GM12878 (cell line): Measurements from ENCODE around the gene PRR35. TPM values are rescaled to one million over a fixed set of nuclear protein-coding genes. Genes with fewer than 3 reads are reported as not detected.

ENCODE experiments used
- ATAC-seq: fragments of 200-7000 bp; cut with Tn5 transposase; 3 replicates; pipeline ENCODE4 v1.9.1; 2020; ENCODE audit warnings: mild to moderate bottlenecking, moderate library complexity
- BruUV-seq: library from RNA; stranded (reverse); fragments of 400-500 nt; replicated peaks from 2 replicates; lab custom pipeline; 2021; lab: Mats Ljungman, UMichigan
- CTCF ChIA-PET: fragments of 300-600 bp; sonication (Branson Sonifier 250); formaldehyde crosslinking; extraction: SDS; loops from one replicate; lab custom pipeline; 2021; ENCODE audit warnings: inconsistent platforms; lab: Yijun Ruan, JAX
- POLR2A ChIA-PET: fragments of 350-600 bp; formaldehyde crosslinking; extraction: SDS; loops from one replicate; lab custom pipeline; 2021; ENCODE audit warnings: inconsistent platforms; lab: Charles Lee
- RAD21 ChIA-PET: fragments of 300-600 bp; sonication (Branson Sonifier 250); formaldehyde crosslinking; loops from one replicate; lab custom pipeline; 2023; ENCODE audit warnings: antibody characterized with exemption; ENCODE audit not compliant: unreplicated experiment; lab: Charles Lee
- SMC1A ChIA-PET: fragments of 300-600 bp; sonication (Branson Sonifier 250); formaldehyde crosslinking; loops from one replicate; lab custom pipeline; 2023; ENCODE audit not compliant: unreplicated experiment, uncharacterized antibody; lab: Charles Lee
- DNase-seq: peaks from one replicate; pipeline ENCODE4 v3.0.0-alpha.2; 2011; ENCODE audit warnings: low read depth, low spot score
- FAIRE-seq: peaks from 3 replicates; lab custom pipeline; 2011; peaks lifted over from hg19 to GRCh38; lab: Jason Lieb, UNC
- H2AFZ ChIP-seq: 2 replicates; pipeline ENCODE4 v1.6.0; 2011; ENCODE audit warnings: low read depth, low read length, control low read depth; ENCODE audit not compliant: control insufficient read depth
- H3K27ac ChIP-seq: 2 replicates; pipeline ENCODE4 v1.5.1; 2011; ENCODE audit warnings: control low read depth; ENCODE audit not compliant: control insufficient read depth, insufficient read depth
- H3K27me3 ChIP-seq, 2 experiments: replicated peaks in 1 of 2; 2 replicates each; pipeline versions ENCODE4 v1.6.0 to v1.6.1; 2011; ENCODE audit warnings: low read length in 1 of 2; ENCODE audit not compliant: control insufficient read depth in 2 of 2, insufficient read depth in 2 of 2
- H3K36me3 ChIP-seq, 2 experiments: 2 replicates each; pipeline ENCODE4 v1.5.1; 2011; ENCODE audit warnings: low read length in 1 of 2; ENCODE audit not compliant: control insufficient read depth in 2 of 2, insufficient read depth in 2 of 2
- H3K4me1 ChIP-seq: 2 replicates; pipeline ENCODE4 v1.6.1; 2011; ENCODE audit warnings: mild to moderate bottlenecking, low read length, moderate library complexity, mixed read lengths; ENCODE audit not compliant: control insufficient read depth, insufficient read depth
- H3K4me2 ChIP-seq: 2 replicates; pipeline ENCODE4 v1.6.0; 2011; ENCODE audit warnings: control low read depth; ENCODE audit not compliant: control insufficient read depth, insufficient read depth
- H3K4me3 ChIP-seq: fragments of 200-600 bp; sonication (generic); 2 replicates; pipeline ENCODE4 v1.5.1; 2016
- H3K79me2 ChIP-seq: 2 replicates; pipeline ENCODE4 v1.6.0; 2011; ENCODE audit warnings: low read length; ENCODE audit not compliant: control insufficient read depth, insufficient read depth
- H3K9ac ChIP-seq: 2 replicates; pipeline ENCODE4 v1.8.0; 2011; ENCODE audit warnings: low read length, control low read depth, mixed read lengths; ENCODE audit not compliant: control insufficient read depth, insufficient read depth
- H3K9me3 ChIP-seq: replicated peaks from 3 replicates; pipeline ENCODE4 v1.5.1; 2011; ENCODE audit warnings: mild to moderate bottlenecking, low read length; ENCODE audit not compliant: control insufficient read depth, insufficient read depth
- H4K20me1 ChIP-seq: 2 replicates; pipeline ENCODE4 v1.6.0; 2011; ENCODE audit not compliant: control insufficient read depth, insufficient read depth
- ATF2 ChIP-seq: IDR thresholded peaks from 2 replicates; pipeline ENCODE4 v1.6.1; 2012; ENCODE audit warnings: low read length, inconsistent platforms
- EP300 ChIP-seq, 2 experiments: fragments of 150-350 bp in 1 of 2; IDR thresholded peaks; 2 replicates each; pipeline ENCODE4 v1.6.1; 2011 to 2012; ENCODE audit warnings: low read depth in 2 of 2, low read length in 2 of 2, borderline replicate concordance in 1 of 2, improper control_type of control experiment in 1 of 2, inconsistent platforms in 1 of 2; ENCODE audit not compliant: control insufficient read depth in 1 of 2
- ESRRA ChIP-seq: IDR thresholded peaks from 2 replicates; pipeline ENCODE4 v1.6.1; 2012; ENCODE audit warnings: mild to moderate bottlenecking, low read length, improper control_type of control experiment
- HDGF ChIP-seq: fragments of 450-650 bp; IDR thresholded peaks from 2 replicates; pipeline ENCODE4 v1.6.1; 2016; ENCODE audit warnings: antibody characterized with exemption
- MAX ChIP-seq: IDR thresholded peaks from 2 replicates; pipeline ENCODE4 v1.6.1; 2012; ENCODE audit warnings: low read depth, low read length, improper control_type of control experiment
- POLR2A ChIP-seq: IDR thresholded peaks from 2 replicates; pipeline ENCODE4 v1.6.1; 2011; ENCODE audit warnings: low read depth, mild to moderate bottlenecking, low read length
- SMARCA5 ChIP-seq: fragments of 450-650 bp; IDR thresholded peaks from 2 replicates; pipeline ENCODE4 v1.6.1; 2017; ENCODE audit warnings: mild to moderate bottlenecking
- WGBS: methylation state at CpG from one replicate; pipeline ENCODE4 v1.1.6; 2016; ENCODE audit warnings: low lambda C conversion rate; ENCODE audit not compliant: insufficient replicate concordance, insufficient coverage; ENCODE audit errors: missing lambda C conversion rate; 5-methylcytosine and 5-hydroxymethylcytosine counted together
- in situ Hi-C: fragments of 300-500 bp; cut with MboI; formaldehyde crosslinking; loops from 9 replicates; pipeline ENCODE4 v1.14.3; 2018; ENCODE audit warnings: mixed read lengths
- intact Hi-C: fragments of 100-400 bp; cut with micrococcal nuclease; formaldehyde crosslinking; loops from one replicate; pipeline ENCODE4 v1.14.2; 2022; ENCODE audit not compliant: unreplicated experiment
- polyA plus RNA-seq, 11 experiments: library from polyadenylated mRNA; depleted of rRNA in 4 of 11; unstranded in 6 of 11; stranded (reverse) in 5 of 11; fragments of >200 nt; fragmentation: Nextera tagmentation in 4 of 11; fragmentation: Illumina TruSeq in 1 of 11; extraction: Ambion mirVana in 4 of 11; extraction: Trizol in 1 of 11; gene quantifications; 1 replicate in 1 of 11; 2 replicates in 10 of 11; pipeline versions ENCODE4 v1.2.1 to v1.2.3, GENCODE V29; 2011 to 2016; ENCODE audit warnings: inconsistent platforms in 2 of 11, missing spikeins in 2 of 11, low read depth in 1 of 11
- total RNA-seq, 4 experiments: library from RNA; depleted of rRNA in 3 of 4; stranded (reverse); fragments of >200 nt in 3 of 4; fragmentation: Illumina TruSeq in 1 of 4; extraction: Trizol in 1 of 4; gene quantifications; 2 replicates each; pipeline versions ENCODE4 v1.2.1 to v1.2.3, GENCODE V29; 2013 to 2021

The PRR35 gene
- total and polyA plus RNA-seq, 10 of the 15 experiments (the other 5 are each of a cell fraction or from before 2014, with no cell fraction given): not detected

GRCh38 chr16:583470-583814, 23.2 kb downstream of the PRR35 start:
- Histone ChIP-seq H3K27me3 (no peaks in the 10 kb centered on the region), H3K9me3 (no peaks in the 10 kb centered on the region), H4K20me1 (no peaks in the 10 kb centered on the region), H3K79me2 (peaks cover 13% of the 10 kb centered on the region), H3K4me1 (peaks cover 6% of the 10 kb centered on the region), H3K36me3 (no peaks in the 10 kb centered on the region), H3K4me3 (no peak overlapping the region), H3K27ac (no peak overlapping the region), H3K9ac (no peak overlapping the region), H2AFZ (no peak overlapping the region), H3K4me2 (no peak overlapping the region)
- SMC1A ChIA-PET: no interaction called here
- POLR2A ChIA-PET: no interaction called here
- CTCF ChIA-PET: no interaction called here
- TSS peak; percentile 40 for BruUV-seq
- ATAC-seq: no peak
- no peak for TF ChIP-seq ESRRA
- no peak for TF ChIP-seq ATF2
- TF ChIP-seq SMARCA5: no peak
- TF ChIP-seq EP300 (IDR thresholded peaks at IDR 0.05; ENCODE audit: borderline replicate concordance in 1 of 2, control insufficient read depth in 1 of 2, low read depth in 2 of 2, low read length in 2 of 2): no peak
- in situ Hi-C loops (no loop called here), intact Hi-C loops (no loop called here)
- 75% methylated on average over 16 of the region's 16 CpGs for WGBS
- RAD21 ChIA-PET: no interaction called here
- no peak for FAIRE-seq
- DNase-seq: no peak

- POLR2A ChIA-PET: no interaction called here
Observed at GRCh38 chr16:583815-584591, 23.8 kb downstream of the PRR35 start.

More at GRCh38 chr16:583815-584591, 23.8 kb downstream of the PRR35 start:
- no peak for ATAC-seq
- no TSS peak for BruUV-seq
- no peak for DNase-seq
- Histone ChIP-seq H3K36me3 (no peaks in the 10 kb centered on the region), H3K4me3 (no peak overlapping the region), H3K79me2 (peaks cover 16% of the 10 kb centered on the region), H3K4me1 (peaks cover 6% of the 10 kb centered on the region), H3K9ac (no peak overlapping the region), H3K9me3 (no peaks in the 10 kb centered on the region), H3K27me3 (no peaks in the 10 kb centered on the region), H2AFZ (no peak overlapping the region), H3K27ac (no peak overlapping the region), H3K4me2 (no peak overlapping the region), H4K20me1 (no peaks in the 10 kb centered on the region)
- in situ Hi-C loops (no loop called here), intact Hi-C loops (no loop called here)
- RAD21 ChIA-PET: no interaction called here
- SMC1A ChIA-PET: no interaction called here
- 79% methylated on average over 37 of the region's 38 CpGs for WGBS
- FAIRE-seq: no peak
- TF ChIP-seq POLR2A (peak; percentile 29; the same call in 1 of the 2 replicates), HDGF (no peak), MAX (no peak)
- CTCF ChIA-PET: interaction anchor here (0.7 kb wide), 1 partner anchor 26 kb away, joined by 3 read pairs; no protein-coding TSS in a partner anchor
